Endodermal cell (in vitro differentiated cells): ENCODE results near the gene TCF21. TPM values are rescaled to one million over a fixed set of nuclear protein-coding genes. Genes with fewer than 3 reads are reported as not detected.
A peak's percentile ranks its signal among the peaks of the same experiment; 100 is the strongest.

Experiments used
- DNase-seq: peaks from one replicate; pipeline ENCODE4 v3.0.0-alpha.2; 2017
- H3K27ac ChIP-seq: 2 replicates; pipeline ENCODE4 v1.5.1; 2013; ENCODE audit warnings: mild to moderate bottlenecking, low read depth, low read length, moderate library complexity
- H3K27me3 ChIP-seq: 2 replicates; pipeline ENCODE4 v1.6.1; 2013; ENCODE audit warnings: mild to moderate bottlenecking, low read length, moderate library complexity; ENCODE audit not compliant: insufficient read depth, control insufficient read depth, poor library complexity, severe bottlenecking
- H3K36me3 ChIP-seq: 2 replicates; pipeline ENCODE4 v1.7.0; 2013; ENCODE audit warnings: mild to moderate bottlenecking, low read length, moderate library complexity; ENCODE audit not compliant: control insufficient read depth, insufficient read depth
- H3K4me1 ChIP-seq: one replicate; pipeline ENCODE4 v1.7.0; 2013; ENCODE audit warnings: low read length; ENCODE audit not compliant: control insufficient read depth, insufficient read depth
- H3K4me3 ChIP-seq: 2 replicates; pipeline ENCODE4 v1.5.1; 2013; ENCODE audit warnings: mild to moderate bottlenecking, low read length, moderate library complexity
- H3K9ac ChIP-seq: 2 replicates; pipeline ENCODE4 v1.6.1; 2013; ENCODE audit warnings: mild to moderate bottlenecking, low read length, moderate library complexity; ENCODE audit not compliant: poor library complexity, severe bottlenecking; ENCODE audit errors: extremely low read depth
- H3K9me3 ChIP-seq: 2 replicates; pipeline ENCODE4 v1.6.1; 2013; ENCODE audit warnings: mild to moderate bottlenecking, low read length, moderate library complexity; ENCODE audit not compliant: control insufficient read depth
- H3K27ac Mint-ChIP-seq: 2 replicates; pipeline ENCODE4 v1.8.0; 2020; ENCODE audit warnings: mixed read lengths
- H3K27me3 Mint-ChIP-seq: 2 replicates; pipeline ENCODE4 v1.8.0; 2021; ENCODE audit warnings: mild to moderate bottlenecking, mixed read lengths; ENCODE audit not compliant: insufficient read depth
- H3K36me3 Mint-ChIP-seq: 2 replicates; pipeline ENCODE4 v1.8.0; 2020; ENCODE audit warnings: low read depth, mixed read lengths
- H3K4me1 Mint-ChIP-seq: 2 replicates; pipeline ENCODE4 v1.8.0; 2020; ENCODE audit warnings: mixed read lengths
- H3K4me3 Mint-ChIP-seq: 2 replicates; pipeline ENCODE4 v1.8.0; 2020; ENCODE audit warnings: mild to moderate bottlenecking, moderate library complexity, mixed read lengths
- H3K9me3 Mint-ChIP-seq: 2 replicates; pipeline ENCODE4 v1.8.0; 2020; ENCODE audit warnings: mild to moderate bottlenecking, mixed read lengths
- CTCF ChIP-seq: fragments of 200-600 bp; sonication (generic); conservative IDR thresholded peaks from 2 replicates; pipeline ENCODE4 v1.5.0; 2021; ENCODE audit warnings: antibody characterized with exemption, mild to moderate bottlenecking
- WGBS, 2 experiments: methylation state at CpG; one replicate each; pipeline versions ENCODE4 v1.1.5 to v1.1.7; 2013; ENCODE audit warnings: missing lambda C conversion rate in 2 of 2, mixed read lengths in 1 of 2; ENCODE audit not compliant: insufficient coverage in 1 of 2, insufficient read length in 1 of 2; 5-methylcytosine and 5-hydroxymethylcytosine counted together
- total RNA-seq, 2 donors: library from RNA; stranded (reverse); fragmentation: NEBNext Ultra II Directional in 1 of 2; extraction: Animal tissue kit (Norgen Biotek cat#: 25700) in 1 of 2; gene quantifications; 2 replicates in 1 of 2; 3 replicates in 1 of 2; pipeline ENCODE4 v1.2.1, GENCODE V29; 2021

Gene TCF21
- total RNA-seq, 2 donors from 2014 or later: 0.11 TPM; not detected in 1

- H3K4me1 ChIP-seq: peaks cover 5% of the 10 kb centered on the region
- H3K27ac ChIP-seq: no peak overlapping the region
- no peaks in the 10 kb centered on the region for H3K9me3 Mint-ChIP-seq
- H3K27me3 Mint-ChIP-seq: peaks cover 93% of the 10 kb centered on the region
- no peaks in the 10 kb centered on the region for H3K36me3 ChIP-seq
- no peak for TF ChIP-seq CTCF
- no peaks in the 10 kb centered on the region for H3K9me3 ChIP-seq
- 52 to 91% methylated on average over 2 to 3 of the region's 4 CpGs for WGBS, 2 experiments
- no peak overlapping the region for H3K4me3 ChIP-seq
- no peak overlapping the region for H3K4me3 Mint-ChIP-seq
- peaks cover 98% of the 10 kb centered on the region for H3K27me3 ChIP-seq
- H3K27ac Mint-ChIP-seq: no peak overlapping the region
- H3K36me3 Mint-ChIP-seq: no peaks in the 10 kb centered on the region
- H3K4me1 Mint-ChIP-seq: peaks cover 36% of the 10 kb centered on the region
- no peak for DNase-seq
- no peak overlapping the region for H3K9ac ChIP-seq
These were observed 1.6 kb upstream of the TCF21 start for GRCh38 chr6:133887156-133887879.

- Mint-ChIP-seq H3K36me3 (no peaks in the 10 kb centered on the region), H3K4me3 (no peak overlapping the region), H3K27me3 (peaks cover 95% of the 10 kb centered on the region), H3K27ac (no peak overlapping the region), H3K9me3 (no peaks in the 10 kb centered on the region), H3K4me1 (peaks cover 39% of the 10 kb centered on the region)
- H3K9ac ChIP-seq: no peak overlapping the region
- H3K4me1 ChIP-seq: peaks cover 5% of the 10 kb centered on the region
- DNase-seq: no peak
- H3K9me3 ChIP-seq: no peaks in the 10 kb centered on the region
- H3K27me3 ChIP-seq: peaks cover 100% of the 10 kb centered on the region
- no peak overlapping the region for H3K4me3 ChIP-seq
- WGBS, 2 experiments: 68% methylated on average over 1 of the region's 1 CpG; no CpG with 5 or more reads in 1 of the 2 experiments
- no peak overlapping the region for H3K27ac ChIP-seq
- H3K36me3 ChIP-seq: no peaks in the 10 kb centered on the region
- TF ChIP-seq CTCF: no peak
These were observed 1.1 kb upstream of the TCF21 start for GRCh38 chr6:133887880-133888230.

- peaks cover 5% of the 10 kb centered on the region for H3K4me1 ChIP-seq
- H3K27me3 ChIP-seq: peaks cover 100% of the 10 kb centered on the region
- WGBS, 2 experiments: 0 to 1% methylated on average over 11 to 56 of the region's 56 CpGs
- H3K9ac ChIP-seq: no peak overlapping the region
- peak overlapping the region; percentile 71 for H3K4me3 ChIP-seq
- Mint-ChIP-seq H3K4me3 (peak overlapping the region; percentile 57), H3K9me3 (no peaks in the 10 kb centered on the region), H3K27ac (no peak overlapping the region), H3K4me1 (peaks cover 42% of the 10 kb centered on the region), H3K36me3 (no peaks in the 10 kb centered on the region), H3K27me3 (peaks cover 97% of the 10 kb centered on the region)
- DNase-seq: peak; percentile 84
- no peaks in the 10 kb centered on the region for H3K9me3 ChIP-seq
- TF ChIP-seq CTCF: peak; percentile 42
- no peak overlapping the region for H3K27ac ChIP-seq
- no peaks in the 10 kb centered on the region for H3K36me3 ChIP-seq
These were observed 867 bp downstream of the TCF21 start for GRCh38 chr6:133889557-133890403.
